ENCODE data around the gene ITIH4. TPM values are rescaled to one million over a fixed set of nuclear protein-coding genes. Genes with fewer than 3 reads are reported as not detected.

Gene ITIH4
- total and polyA plus RNA-seq, 9 of the 15 experiments (the other 6 are each of a cell fraction or from before 2014, with no cell fraction given): 0.09 to 0.62 (median 0.20) TPM; not detected in 6

- TF ChIP-seq TFAP4 (CRISPR knock-in tag; IDR thresholded peaks at IDR 0.05; ENCODE audit: borderline replicate concordance): peak; percentile 56
These were observed 59.8 kb downstream of the ITIH4 start, which contains the start of gene NEK4 (continued) for GRCh38 chr3:52770496-52771333.

GRCh38 chr3:52769786-52770455 is 60.6 kb downstream of the ITIH4 start:
- Histone ChIP-seq H3K4me1 (replicated peaks in 1 of 2; ENCODE audit: control insufficient read depth in 2 of 2, insufficient read depth in 2 of 2, low read length in 2 of 2) (peaks cover 3 to 4% of the 10 kb centered on the region in 2 experiments; a peak in 2 of 5 replicates), H2AFZ (ENCODE audit: low read depth, low read length) (peak overlapping the region; percentile 94), H3K36me3 (ENCODE audit: control insufficient read depth, insufficient read depth, low read length) (peaks cover 19% of the 10 kb centered on the region; the same call in 1 of the 3 replicates), H3K4me3 (peak overlapping the region; percentile 80), H3K27ac (ENCODE audit: extremely low read depth, low read depth, low read length) (peak overlapping the region; percentile 88), H4K20me1 (replicated peaks; ENCODE audit: control insufficient read depth, insufficient read depth, low read length) (no peaks in the 10 kb centered on the region), H3K9me3 (replicated peaks; ENCODE audit: control insufficient read depth, insufficient read depth, low read depth, low read length) (no peaks in the 10 kb centered on the region), H3K27me3 (ENCODE audit: control insufficient read depth in 2 of 2, insufficient read depth in 2 of 2, low read length in 2 of 2) (no peaks in the 10 kb centered on the region), H3K79me2 (ENCODE audit: control insufficient read depth, insufficient read depth, low read length) (peaks cover 24% of the 10 kb centered on the region), H3K9me1 (ENCODE audit: control insufficient read depth, insufficient read depth, low read length) (no peaks in the 10 kb centered on the region), H3K9ac (ENCODE audit: insufficient read depth in 1 of 2, low read depth in 2 of 2, low read length in 2 of 2) (peak overlapping the region; percentile 83 to 87), H3K4me2 (ENCODE audit: insufficient read depth, low read length) (peak overlapping the region; percentile 93)
- peak in 2 of 4 experiments; percentile 7 to 18 for DNase-seq (ENCODE audit: extremely low read depth in 1 of 4, low spot score in 3 of 4)
- CTCF ChIA-PET (ENCODE audit: low intra/inter-chr PET ratio): no interaction called here
- POLR2A ChIA-PET: interaction anchor here (1.3 kb wide), 1 partner anchor 11 kb away, joined by 6 read pairs; no protein-coding TSS in a partner anchor
- no TSS peak for BruUV-seq (replicated peaks)
- TF ChIP-seq STAT5A (IDR thresholded peaks at IDR 0.05; ENCODE audit: borderline replicate concordance, low read length): no peak
- 0 out of 4 replicates have a peak, but pooled peaks of 1 of the 2 experiments have one; percentile 21 for TF ChIP-seq SIN3A (IDR thresholded peaks at IDR 0.05; ENCODE audit: borderline replicate concordance in 2 of 2, control insufficient read depth in 1 of 2, low read depth in 2 of 2, low read length in 2 of 2)
- no peak for TF ChIP-seq RNF2 (IDR thresholded peaks at IDR 0.05)
- in situ Hi-C loops (cut with MboI): no loop called here
- intact Hi-C loops (cut with micrococcal nuclease): no loop called here
- 0 out of 3 replicates have a peak, but pooled peaks have one; percentile 8 for ATAC-seq
- 6% methylated on average over 13 of the region's 13 CpGs for WGBS (ENCODE audit: insufficient coverage, low coverage, missing lambda C conversion rate)
- FAIRE-seq: no peak

Data from K562 (cell line).